HG02973 (cell line): Measurements from ENCODE around the gene GPR176.
"Not testable (repeated sequence)": the region's sequence is repeated elsewhere in the genome, so short reads cannot be mapped to it uniquely, and the experiment has no call there.

Source experiments
- ATAC-seq: cut with Tn5 transposase; IDR thresholded peaks from one replicate; pipeline ENCODE4 v1.9.1; 2021; ENCODE audit warnings: moderate library complexity; ENCODE audit not compliant: unreplicated experiment

The GPR176 gene

GRCh38 chr15:39893051-39893450 is 27.0 kb downstream of the GPR176 start:
- ATAC-seq: not testable (repeated sequence)

GRCh38 chr15:39892418-39892817 is 27.6 kb downstream of the GPR176 start:
- no peak for ATAC-seq

- no peak for ATAC-seq
Measured at GRCh38 chr15:39890621-39891020, 29.4 kb downstream of the GPR176 start.

GRCh38 chr15:39889601-39890000 is 30.5 kb downstream of the GPR176 start:
- no peak for ATAC-seq

- ATAC-seq: no peak
Measured at GRCh38 chr15:39888809-39889208, 31.3 kb downstream of the GPR176 start.

GRCh38 chr15:39888243-39888642 is 31.8 kb downstream of the GPR176 start:
- ATAC-seq: no peak

- ATAC-seq: no peak
Measured at GRCh38 chr15:39887832-39888231, 32.2 kb downstream of the GPR176 start.

GRCh38 chr15:39887211-39887610 is 32.9 kb downstream of the GPR176 start:
- no peak for ATAC-seq

GRCh38 chr15:39886418-39886817 is 33.6 kb downstream of the GPR176 start:
- no peak for ATAC-seq

- no peak for ATAC-seq
Measured at GRCh38 chr15:39885099-39885777, 34.8 kb downstream of the GPR176 start.

GRCh38 chr15:39884351-39884750 is 35.7 kb downstream of the GPR176 start:
- no peak for ATAC-seq

- ATAC-seq: no peak
Measured at GRCh38 chr15:39882602-39883001, 37.5 kb downstream of the GPR176 start.

GRCh38 chr15:39881790-39882189 is 38.3 kb downstream of the GPR176 start:
- ATAC-seq: no peak

GRCh38 chr15:39880718-39881387 is 39.2 kb downstream of the GPR176 start:
- ATAC-seq: no peak

- ATAC-seq: no peak
Measured at GRCh38 chr15:39878406-39878785, 41.7 kb downstream of the GPR176 start.

GRCh38 chr15:39874890-39875549 is 45.0 kb downstream of the GPR176 start:
- no peak for ATAC-seq

GRCh38 chr15:39873978-39874377 is 46.1 kb downstream of the GPR176 start:
- peak; percentile 53 for ATAC-seq

GRCh38 chr15:39870537-39870936 is 49.5 kb downstream of the GPR176 start:
- no peak for ATAC-seq

- no peak for ATAC-seq
Measured at GRCh38 chr15:39869858-39870515, 50.1 kb downstream of the GPR176 start.

GRCh38 chr15:39869254-39869653 is 50.8 kb downstream of the GPR176 start:
- no peak for ATAC-seq

- ATAC-seq: no peak
Measured at GRCh38 chr15:39868396-39868795, 51.7 kb downstream of the GPR176 start.

GRCh38 chr15:39864116-39864515 is 56.0 kb downstream of the GPR176 start:
- ATAC-seq: no peak
